ENCODE data around the gene SLC39A5. TPM values are rescaled to one million over a fixed set of nuclear protein-coding genes. Genes with fewer than 3 reads are reported as not detected.

Gene SLC39A5
- total and polyA plus RNA-seq, 2 donors (not counting 1 experiment from before 2014, with no cell fraction given): 0.69 to 0.97 TPM

- H3K9ac ChIP-seq (ENCODE audit: low read length): no peak overlapping the region
These were observed 27.5 kb upstream of the SLC39A5 start for GRCh38 chr12:56202366-56202765.

More at GRCh38 chr12:56202366-56202765, 27.5 kb upstream of the SLC39A5 start:
- Mint-ChIP-seq H3K4me1 (peaks cover 25% of the 10 kb centered on the region), H3K9me3 (ENCODE audit: insufficient read depth) (no peaks in the 10 kb centered on the region), H3K27me3 (no peaks in the 10 kb centered on the region), H3K4me3 (no peak overlapping the region), H3K27ac (peak overlapping the region; percentile 28)
- ATAC-seq (ENCODE audit: low read depth) (no peak), DNase-seq (no peak)
- Histone ChIP-seq H2AFZ (ENCODE audit: insufficient read depth, low read depth, low read length, poor library complexity, severe bottlenecking) (no peak overlapping the region), H3K79me2 (ENCODE audit: control insufficient read depth, insufficient read depth, low read length) (no peaks in the 10 kb centered on the region), H3K27me3 (replicated peaks in 1 of 4; ENCODE audit: control extremely low read depth in 1 of 4, control insufficient read depth in 3 of 4, insufficient read depth in 4 of 4, low read length in 3 of 4) (no peaks in the 10 kb centered on the region), H3K4me3 (ENCODE audit: control extremely low read depth in 1 of 5, extremely low read depth in 1 of 5, insufficient read depth in 1 of 5, low read depth in 2 of 5, low read length in 4 of 5) (no peak overlapping the region), H4K20me1 (ENCODE audit: control insufficient read depth, insufficient read depth, low read length, poor library complexity, severe bottlenecking) (no peaks in the 10 kb centered on the region), H3K9me3 (ENCODE audit: control extremely low read depth in 1 of 3, control insufficient read depth in 2 of 3, insufficient read depth in 1 of 3, low read length in 2 of 3) (no peaks in the 10 kb centered on the region), H3K4me2 (replicated peaks; ENCODE audit: low read depth, low read length, poor library complexity, severe bottlenecking) (no peak overlapping the region), H3K4me1 (ENCODE audit: control insufficient read depth in 2 of 2, insufficient read depth in 2 of 2, low read length in 2 of 2) (peaks cover 2 to 3% of the 10 kb centered on the region in 2 donors), H3K36me3 (replicated peaks in 1 of 2; ENCODE audit: control extremely low read depth in 1 of 2, control insufficient read depth in 1 of 2, extremely low read depth in 1 of 2, insufficient read depth in 2 of 2, low read length in 1 of 2) (peaks cover 3 to 29% of the 10 kb centered on the region in 2 experiments), H3K27ac (ENCODE audit: low read length in 2 of 2) (peak overlapping the region in 1 of 2 donors; percentile 56)
- no peak for TF ChIP-seq EZH2 (IDR thresholded peaks at IDR 0.05; ENCODE audit: borderline replicate concordance, insufficient read depth, low read depth, low read length, poor library complexity, severe bottlenecking)
- TF ChIP-seq CTCF (IDR thresholded peaks at IDR 0.05): no peak
- no CpG with 5 or more reads among the region's 1 CpG for WGBS (ENCODE audit: insufficient coverage)
- ChIA-PET CTCF (interaction anchor here (0.9 to 2.6 kb wide), 8 partner anchors 8 to 99 kb away, joined by 3 to 13 read pairs (median 6); partner anchors contain the start of genes ANKRD52, RNF41 and SMARCC2), POLR2A (interaction anchor here (0.5 to 0.8 kb wide), 2 partner anchors 20 to 508 kb away, joined by 4 read pairs; partner anchors contain the start of gene RNF41)
- intact Hi-C loops (cut with micrococcal nuclease): no loop called here
